ENCODE results near the gene DGKA. TPM values are rescaled to one million over a fixed set of nuclear protein-coding genes. Genes with fewer than 3 reads are reported as not detected.
"Not testable (repeated sequence)": the region's sequence is repeated elsewhere in the genome, so short reads cannot be mapped to it uniquely, and the experiment has no call there.

Gene DGKA
- total and polyA plus RNA-seq, 8 donors, result 30.6 to 47.6 (median 37.8) TPM

DNA sequence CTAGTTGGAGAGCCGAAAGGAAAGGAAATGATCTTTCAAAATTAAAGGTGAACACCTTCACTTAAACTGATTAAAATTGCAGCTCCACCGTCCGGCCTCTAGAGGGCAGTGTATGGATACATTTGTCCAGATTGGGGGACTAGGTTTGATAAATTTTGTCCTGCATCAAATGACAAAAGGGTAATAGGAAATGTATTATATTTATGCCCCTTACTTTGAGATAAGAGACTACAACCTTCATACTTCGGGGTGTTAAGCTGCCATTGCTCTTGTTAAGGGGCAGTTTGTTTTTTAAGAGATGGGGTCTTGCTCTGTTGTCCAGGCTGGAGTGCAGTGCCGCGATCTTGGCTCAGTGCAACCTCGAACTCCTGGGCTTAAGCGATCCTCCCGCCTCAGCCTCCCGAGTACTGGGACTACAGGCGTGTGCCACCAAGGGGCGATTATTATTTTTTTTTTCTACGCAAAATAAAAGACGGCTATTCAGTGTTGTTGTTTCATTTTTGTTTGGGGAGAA lies 65.3 kb downstream of the DGKA start:
- TF ChIP-seq, protein P1, sequence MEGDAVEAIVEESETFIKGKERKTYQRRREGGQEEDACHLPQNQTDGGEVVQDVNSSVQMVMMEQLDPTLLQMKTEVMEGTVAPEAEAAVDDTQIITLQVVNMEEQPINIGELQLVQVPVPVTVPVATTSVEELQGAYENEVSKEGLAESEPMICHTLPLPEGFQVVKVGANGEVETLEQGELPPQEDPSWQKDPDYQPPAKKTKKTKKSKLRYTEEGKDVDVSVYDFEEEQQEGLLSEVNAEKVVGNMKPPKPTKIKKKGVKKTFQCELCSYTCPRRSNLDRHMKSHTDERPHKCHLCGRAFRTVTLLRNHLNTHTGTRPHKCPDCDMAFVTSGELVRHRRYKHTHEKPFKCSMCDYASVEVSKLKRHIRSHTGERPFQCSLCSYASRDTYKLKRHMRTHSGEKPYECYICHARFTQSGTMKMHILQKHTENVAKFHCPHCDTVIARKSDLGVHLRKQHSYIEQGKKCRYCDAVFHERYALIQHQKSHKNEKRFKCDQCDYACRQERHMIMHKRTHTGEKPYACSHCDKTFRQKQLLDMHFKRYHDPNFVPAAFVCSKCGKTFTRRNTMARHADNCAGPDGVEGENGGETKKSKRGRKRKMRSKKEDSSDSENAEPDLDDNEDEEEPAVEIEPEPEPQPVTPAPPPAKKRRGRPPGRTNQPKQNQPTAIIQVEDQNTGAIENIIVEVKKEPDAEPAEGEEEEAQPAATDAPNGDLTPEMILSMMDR (IDR thresholded peaks at IDR 0.05), result peak; percentile 76 to 89
- peaks cover 3 to 26% of the 10 kb centered on the region in 2 donors for H3K4me1 ChIP-seq
- H3K27ac ChIP-seq, result peak overlapping the region; percentile 76 to 82
- peak overlapping the region; percentile 59 to 61 for H3K4me3 ChIP-seq
- peak; percentile 77 for ATAC-seq
- peak in 2 of 4 donors; percentile 62 to 77 for DNase-seq
- H3K9me3 ChIP-seq, result no peaks in the 10 kb centered on the region
- H3K36me3 ChIP-seq, result peaks cover 0 to 52% of the 10 kb centered on the region in 2 donors
- no peaks in the 10 kb centered on the region for H3K27me3 ChIP-seq
- intact Hi-C loops (cut with DNase I), result no loop called here

DNA sequence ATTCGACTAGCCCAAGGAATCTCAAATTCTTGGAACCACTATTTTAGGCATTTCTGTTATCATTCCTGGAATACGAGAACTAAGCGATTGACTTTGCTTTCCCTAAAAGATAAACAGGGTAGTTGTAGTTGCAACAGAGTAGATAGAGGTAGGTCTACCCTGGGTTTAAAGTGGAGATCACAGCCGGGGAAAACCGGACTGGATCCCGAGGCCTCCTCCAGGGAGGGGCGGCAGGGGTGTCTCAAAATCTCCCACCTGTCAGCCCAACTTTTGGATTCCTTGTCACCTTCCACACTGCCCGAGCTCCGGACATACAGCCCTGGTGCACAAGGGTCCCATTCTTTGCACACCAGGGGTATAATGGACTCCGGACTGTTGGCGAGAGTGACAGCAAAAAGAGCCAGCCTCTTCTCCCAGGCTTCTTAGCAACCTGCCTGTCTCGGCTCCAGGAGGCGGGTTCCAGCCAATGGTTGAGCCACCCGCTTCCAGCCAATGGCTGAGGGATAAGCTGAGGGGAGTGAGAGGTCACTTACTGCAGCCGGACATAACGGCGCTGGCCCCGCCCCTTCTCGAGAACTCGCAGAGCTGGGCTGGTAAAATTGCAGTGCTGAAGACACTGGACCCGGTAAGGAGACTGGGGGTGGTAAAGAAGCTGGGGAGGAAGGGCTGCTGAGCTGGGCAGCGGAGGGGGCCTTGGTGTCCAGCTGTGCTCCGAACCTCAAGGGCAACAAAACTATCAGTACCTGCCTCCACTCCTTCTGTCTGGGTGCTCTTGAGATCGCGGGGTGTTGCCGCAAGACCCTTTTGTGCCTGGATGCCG lies 66.0 kb downstream of the DGKA start, which contains the start of gene SUOX:
Gene SUOX, plus strand, starts transcription at position 562 of the 820 bp plus-strand sequence. CDS start 4,946 bp downstream, outside the sequence.
- intact Hi-C loops (cut with DNase I), result no loop called here
- TF ChIP-seq, protein P1 (IDR thresholded peaks at IDR 0.05), result no peak
- Histone ChIP-seq H3K27ac (peak within 1 kb of the TSS; percentile 76 to 82), H3K36me3 (peaks cover 0 to 45% of the 10 kb centered on the region in 2 donors), H3K4me1 (peaks cover 3 to 26% of the 10 kb centered on the region in 2 donors), H3K9me3 (no peaks in the 10 kb centered on the region), H3K27me3 (no peaks in the 10 kb centered on the region), H3K4me3 (peak within 1 kb of the TSS; percentile 59 to 61)
- DNase-seq (peak; percentile 89 to 99 (median 98)), ATAC-seq (peak; percentile 99)

DNA sequence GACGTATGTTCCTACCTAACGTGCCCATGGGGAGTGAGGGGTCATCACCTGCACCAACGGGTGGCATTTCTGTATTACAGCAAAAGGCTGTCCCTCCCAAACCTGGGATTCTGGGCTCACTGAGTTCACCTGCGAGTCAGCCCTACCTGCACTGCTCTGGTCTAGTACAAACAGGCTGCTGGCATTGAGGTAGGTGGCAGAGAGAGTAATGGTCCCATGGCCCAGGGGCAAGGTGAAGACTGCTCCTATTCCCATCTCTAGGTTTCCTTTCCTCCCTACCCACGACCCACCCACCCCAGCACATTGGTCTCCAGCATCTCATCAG lies 66.5 kb downstream of the DGKA start:
- Histone ChIP-seq H3K4me1 (peaks cover 3 to 26% of the 10 kb centered on the region in 2 donors), H3K36me3 (peaks cover 0 to 41% of the 10 kb centered on the region in 2 donors), H3K27me3 (no peaks in the 10 kb centered on the region), H3K4me3 (peak overlapping the region; percentile 59 to 61), H3K27ac (peak overlapping the region; percentile 76 to 82), H3K9me3 (no peaks in the 10 kb centered on the region)
- ATAC-seq (peak; percentile 50), DNase-seq (no peak)
- TF ChIP-seq, protein P1 (IDR thresholded peaks at IDR 0.05), result no peak
- intact Hi-C loops (cut with DNase I), result no loop called here

DNA sequence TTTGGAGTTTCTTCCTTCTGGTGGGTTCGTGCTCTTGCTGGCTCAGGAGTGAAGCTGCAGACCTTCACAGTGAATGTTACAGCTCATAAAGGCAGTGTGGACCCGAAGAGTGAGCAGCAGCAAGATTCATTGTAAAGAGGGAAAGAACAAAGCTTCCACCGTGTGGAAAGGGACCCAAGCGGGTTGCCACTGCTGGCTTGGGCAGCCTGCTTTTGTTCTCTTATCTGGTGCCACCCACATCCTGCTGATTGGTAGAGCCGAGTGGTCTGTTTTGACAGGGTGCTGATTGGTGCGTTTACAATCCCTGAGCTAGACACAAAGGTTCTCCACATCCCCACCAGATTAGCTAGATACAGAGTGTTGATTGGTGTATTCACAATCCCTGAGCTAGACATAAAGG lies 68.6 kb downstream of the DGKA start:
- H3K4me3 ChIP-seq; H3K27me3 ChIP-seq; H3K9me3 ChIP-seq; H3K27ac ChIP-seq; ATAC-seq; intact Hi-C loops (cut with DNase I); DNase-seq: not testable (repeated sequence)
- H3K36me3 ChIP-seq, result peaks cover 0 to 40% of the 10 kb centered on the region in 2 donors
- peaks cover 3 to 26% of the 10 kb centered on the region in 2 donors for H3K4me1 ChIP-seq

DNA sequence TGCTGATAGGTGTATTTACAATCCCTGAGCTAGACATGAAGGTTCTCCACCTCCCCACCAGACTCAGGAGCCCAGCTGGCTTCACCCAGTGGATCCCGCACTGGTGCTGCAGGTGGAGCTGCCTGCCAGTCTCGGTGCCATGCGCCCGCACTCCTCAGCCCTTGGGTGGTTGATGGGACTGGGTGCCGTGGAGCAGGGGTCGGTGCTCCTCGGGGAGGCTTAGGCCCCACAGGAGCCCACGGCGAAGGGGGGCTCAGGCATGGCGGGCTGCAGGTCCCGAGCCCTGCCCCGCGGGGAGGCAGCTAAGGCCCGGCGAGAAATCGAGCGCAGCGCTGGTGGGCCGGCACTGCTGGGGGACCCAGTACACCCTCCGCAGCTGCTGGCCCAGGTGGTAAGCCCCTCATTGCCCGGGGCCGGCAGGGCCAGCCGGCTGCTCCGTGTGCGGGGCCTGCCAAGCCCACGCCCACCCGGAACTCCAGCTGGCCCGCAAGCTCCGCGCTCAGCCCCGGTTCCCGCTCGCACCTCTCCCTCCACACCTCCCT lies 69.1 kb downstream of the DGKA start:
- DNase-seq; H3K4me3 ChIP-seq; H3K27ac ChIP-seq; intact Hi-C loops (cut with DNase I); H3K27me3 ChIP-seq; H3K9me3 ChIP-seq; ATAC-seq: not testable (repeated sequence)
- Histone ChIP-seq H3K4me1 (peaks cover 3 to 26% of the 10 kb centered on the region in 2 donors), H3K36me3 (peaks cover 0 to 38% of the 10 kb centered on the region in 2 donors)

DNA sequence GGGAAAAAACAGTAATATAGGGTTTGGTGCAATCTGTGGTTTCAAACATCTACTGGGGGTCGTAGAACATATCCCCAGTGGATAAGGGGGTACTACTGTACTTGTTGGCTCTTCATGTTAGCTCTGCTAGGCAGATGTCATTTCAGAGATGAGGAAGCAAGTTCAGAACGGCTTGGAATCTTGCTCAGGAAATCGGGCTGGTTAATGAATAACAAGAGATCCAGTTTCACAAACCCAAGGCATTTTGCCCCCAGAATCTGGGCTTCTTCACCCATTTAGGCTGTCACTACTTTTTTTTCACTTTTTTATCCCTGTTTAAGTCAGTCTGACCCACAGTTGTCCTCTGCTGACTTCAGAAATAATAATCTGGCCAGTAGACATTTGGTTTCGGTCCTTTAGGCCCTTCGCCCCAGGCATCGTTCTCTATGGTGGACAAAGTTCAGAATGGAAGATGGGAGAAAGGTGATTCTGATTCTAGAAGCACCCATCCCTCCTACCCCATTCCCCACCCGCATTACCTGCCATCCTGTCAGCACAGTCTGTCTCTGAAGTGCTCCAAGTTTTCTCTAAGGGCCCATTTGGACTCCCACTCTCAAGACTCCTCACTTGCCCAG lies 70.6 kb downstream of the DGKA start:
- DNase-seq, result no peak
- intact Hi-C loops (cut with DNase I), result no loop called here

DNA sequence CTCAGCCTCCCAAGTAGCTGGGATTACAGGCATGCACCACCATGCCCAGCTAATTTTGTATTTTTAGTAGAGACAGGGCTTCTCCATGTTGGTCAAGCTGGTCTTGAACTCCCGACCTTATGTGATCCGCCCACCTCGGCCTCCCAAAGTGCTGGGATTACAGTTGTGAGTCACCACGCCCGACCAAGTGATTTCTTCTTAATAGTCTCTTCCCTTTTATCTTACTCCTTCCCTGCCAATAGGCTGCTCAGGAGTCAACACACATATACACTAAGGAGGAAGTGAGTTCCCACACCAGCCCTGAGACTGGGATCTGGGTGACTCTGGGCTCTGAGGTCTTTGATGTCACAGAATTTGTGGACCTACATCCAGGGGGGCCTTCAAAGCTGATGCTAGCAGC lies 72.4 kb downstream of the DGKA start:
- Histone ChIP-seq H3K36me3 (peaks cover 0 to 35% of the 10 kb centered on the region in 2 donors), H3K4me1 (peaks cover 0 to 29% of the 10 kb centered on the region in 2 donors)
- H3K9me3 ChIP-seq; H3K4me3 ChIP-seq; intact Hi-C loops (cut with DNase I); H3K27ac ChIP-seq; DNase-seq; H3K27me3 ChIP-seq; ATAC-seq: not testable (repeated sequence)

More for the DNA sequence above, 70.6 kb downstream of the DGKA start:
- TF ChIP-seq, protein P1 (IDR thresholded peaks at IDR 0.05), result no peak
- H3K27ac ChIP-seq, result no peak overlapping the region
- H3K9me3 ChIP-seq, result no peaks in the 10 kb centered on the region
- peaks cover 0 to 35% of the 10 kb centered on the region in 2 donors for H3K36me3 ChIP-seq
- no peaks in the 10 kb centered on the region for H3K27me3 ChIP-seq
- no peak for ATAC-seq
- H3K4me1 ChIP-seq, result peaks cover 0 to 30% of the 10 kb centered on the region in 2 donors
- no peak overlapping the region for H3K4me3 ChIP-seq
